Effector memory CD4-positive, alpha-beta T cell (primary cell): ENCODE measurements around the gene NRP1.

Source experiments
- DNase-seq, 3 donors: peaks; one replicate each; pipeline ENCODE4 v3.0.0-alpha.2; 2020
- H3K27ac ChIP-seq: 2 replicates; pipeline ENCODE4 v1.7.0; 2013; ENCODE audit warnings: mild to moderate bottlenecking, low read length, moderate library complexity; ENCODE audit not compliant: insufficient read depth, poor library complexity, severe bottlenecking
- H3K27me3 ChIP-seq: replicated peaks from 2 replicates; pipeline ENCODE4 v1.7.0; 2013; ENCODE audit warnings: mild to moderate bottlenecking, low read length; ENCODE audit not compliant: insufficient read depth, control insufficient read depth, poor library complexity, severe bottlenecking
- H3K36me3 ChIP-seq: 2 replicates; pipeline ENCODE4 v1.7.0; 2013; ENCODE audit warnings: mild to moderate bottlenecking, low read length, moderate library complexity; ENCODE audit not compliant: control insufficient read depth, insufficient read depth
- H3K4me1 ChIP-seq: 2 replicates; pipeline ENCODE4 v1.7.0; 2013; ENCODE audit warnings: low read length, mild to moderate bottlenecking; ENCODE audit not compliant: control insufficient read depth, insufficient read depth, poor library complexity, severe bottlenecking
- H3K4me3 ChIP-seq: 2 replicates; pipeline ENCODE4 v1.7.0; 2013; ENCODE audit warnings: low read length, low read depth, mild to moderate bottlenecking; ENCODE audit not compliant: insufficient read depth, poor library complexity, severe bottlenecking
- H3K9me3 ChIP-seq: 2 replicates; pipeline ENCODE4 v1.7.0; 2013; ENCODE audit warnings: mild to moderate bottlenecking, low read length, moderate library complexity; ENCODE audit not compliant: control insufficient read depth

NRP1 gene

DNA sequence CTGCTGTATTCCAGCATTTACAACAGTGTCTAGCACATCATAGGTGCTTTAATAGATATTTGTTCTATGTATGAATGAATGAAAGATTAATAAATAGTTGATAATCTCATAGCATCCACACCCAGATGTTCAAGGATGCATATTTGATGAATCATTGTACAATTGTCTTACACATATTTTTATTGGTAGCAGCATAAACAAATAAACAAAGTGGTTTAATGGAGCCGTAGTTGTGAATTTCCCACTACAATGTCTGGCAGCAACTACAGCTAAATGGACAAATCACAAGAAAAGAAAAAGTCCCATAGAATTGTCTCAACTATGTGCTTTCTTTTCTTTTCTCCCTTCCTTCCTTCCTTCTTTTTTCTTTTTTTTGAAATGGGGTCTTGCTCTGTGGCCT, 150.8 kb downstream of the NRP1 start:
- Histone ChIP-seq H3K9me3 (no peaks in the 10 kb centered on the region), H3K27ac (no peak overlapping the region), H3K4me1 (no peaks in the 10 kb centered on the region), H3K36me3 (no peaks in the 10 kb centered on the region), H3K27me3 (no peaks in the 10 kb centered on the region), H3K4me3 (no peak overlapping the region)
- no peak for DNase-seq

DNA sequence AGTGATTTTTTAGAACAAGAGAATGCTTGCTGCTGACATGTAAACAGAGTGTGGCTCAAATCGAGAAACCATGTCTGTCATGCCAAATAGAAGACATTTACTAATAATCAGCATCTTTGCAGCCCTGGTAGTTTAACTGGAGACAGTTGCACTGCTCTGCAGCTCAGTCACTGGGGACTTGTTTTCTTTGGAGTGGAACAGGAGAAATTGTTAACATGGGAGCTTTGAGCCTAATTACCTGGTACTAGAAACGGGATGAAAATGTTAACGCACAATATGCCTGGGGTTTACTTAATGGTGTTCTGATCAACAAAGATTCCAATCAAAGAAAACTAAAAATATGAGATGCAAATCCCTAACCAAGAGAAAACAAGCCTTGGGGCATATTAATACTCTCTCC, 153.5 kb downstream of the NRP1 start:
- Histone ChIP-seq H3K4me3 (no peak overlapping the region), H3K4me1 (no peaks in the 10 kb centered on the region), H3K27me3 (no peaks in the 10 kb centered on the region), H3K9me3 (no peaks in the 10 kb centered on the region), H3K36me3 (no peaks in the 10 kb centered on the region), H3K27ac (no peak overlapping the region)
- DNase-seq = no peak

DNA sequence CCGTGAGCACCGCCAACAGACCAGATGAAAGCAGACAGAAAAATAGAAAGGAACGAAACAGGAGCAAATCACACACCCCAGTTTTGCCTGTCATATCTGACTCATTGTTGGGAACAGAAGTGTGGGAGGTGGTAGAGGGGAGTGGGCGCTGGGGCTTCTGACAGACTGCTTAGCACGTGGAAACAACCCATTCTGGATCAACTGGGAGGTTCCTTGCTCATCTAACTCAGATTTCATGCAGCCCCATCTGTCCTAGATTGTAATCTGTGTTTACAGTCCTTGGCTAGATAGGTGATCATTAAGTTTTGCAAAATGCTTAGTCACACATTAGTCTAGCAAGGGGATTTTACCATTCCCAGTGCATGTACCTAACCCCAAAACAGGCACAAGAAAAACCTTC, 154.1 kb downstream of the NRP1 start:
- Histone ChIP-seq H3K9me3 (no peaks in the 10 kb centered on the region), H3K27ac (no peak overlapping the region), H3K36me3 (no peaks in the 10 kb centered on the region), H3K27me3 (no peaks in the 10 kb centered on the region), H3K4me1 (no peaks in the 10 kb centered on the region), H3K4me3 (no peak overlapping the region)
- DNase-seq = no peak

DNA sequence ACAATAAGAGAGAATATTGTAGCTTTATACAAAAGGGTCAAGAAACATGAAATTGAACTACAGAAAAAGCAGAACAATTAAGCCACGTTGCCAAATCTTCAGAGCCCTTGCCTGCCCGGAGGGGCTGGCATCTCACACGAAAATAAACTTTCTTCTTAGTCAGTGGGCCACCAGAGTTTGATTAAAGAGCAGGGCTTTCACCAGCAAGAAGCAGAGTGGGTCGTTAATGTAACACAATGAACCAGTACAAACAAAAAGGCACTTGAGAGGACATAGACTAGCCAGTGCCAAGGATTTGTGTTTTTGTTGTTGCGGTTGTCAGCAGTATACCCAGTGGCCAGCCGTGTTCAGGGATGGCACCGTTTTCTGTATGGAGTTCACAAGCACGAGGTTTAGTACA, 155.4 kb downstream of the NRP1 start:
- Histone ChIP-seq H3K27me3 (no peaks in the 10 kb centered on the region), H3K36me3 (no peaks in the 10 kb centered on the region), H3K4me3 (no peak overlapping the region), H3K27ac (no peak overlapping the region), H3K4me1 (no peaks in the 10 kb centered on the region), H3K9me3 (no peaks in the 10 kb centered on the region)
- DNase-seq = no peak

DNA sequence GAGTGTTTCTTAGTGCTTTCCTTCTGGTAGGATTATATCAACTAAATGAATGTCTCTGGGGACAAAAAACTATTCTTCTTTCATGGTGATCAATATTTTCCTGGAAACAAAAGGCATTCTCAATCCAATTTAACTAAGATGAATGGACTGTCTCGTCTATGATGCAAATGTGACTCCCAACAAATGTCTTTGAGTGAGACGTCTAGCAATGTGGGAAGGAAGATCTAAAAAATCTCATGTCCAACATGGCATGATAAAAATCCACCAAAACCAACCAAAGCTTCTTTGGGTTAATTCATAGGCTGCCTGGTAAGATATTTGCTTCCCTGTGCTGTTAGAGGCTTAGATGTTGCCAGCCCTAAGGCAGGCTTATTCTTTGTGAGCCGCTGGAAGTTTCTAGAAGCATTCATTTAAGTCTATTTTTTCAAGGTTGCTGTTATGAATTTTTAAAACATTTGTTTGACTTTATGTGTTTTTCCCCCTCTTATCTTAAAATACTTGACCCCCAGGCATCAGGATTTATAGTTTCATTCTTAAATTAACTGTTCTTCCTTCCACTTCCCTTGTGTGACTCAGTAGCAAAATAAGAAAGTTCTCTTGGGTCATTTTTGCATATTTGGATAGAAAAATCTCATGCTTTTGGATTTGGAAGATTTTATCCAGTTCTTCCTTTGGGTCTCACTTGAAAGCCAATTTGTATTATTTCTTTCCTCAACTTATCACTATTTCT, 156.3 kb downstream of the NRP1 start:
- no peak overlapping the region for H3K27ac ChIP-seq
- H3K9me3 ChIP-seq = no peaks in the 10 kb centered on the region
- H3K4me3 ChIP-seq = no peak overlapping the region
- H3K4me1 ChIP-seq = no peaks in the 10 kb centered on the region
- no peaks in the 10 kb centered on the region for H3K36me3 ChIP-seq
- H3K27me3 ChIP-seq = no peaks in the 10 kb centered on the region
- no peak for DNase-seq

DNA sequence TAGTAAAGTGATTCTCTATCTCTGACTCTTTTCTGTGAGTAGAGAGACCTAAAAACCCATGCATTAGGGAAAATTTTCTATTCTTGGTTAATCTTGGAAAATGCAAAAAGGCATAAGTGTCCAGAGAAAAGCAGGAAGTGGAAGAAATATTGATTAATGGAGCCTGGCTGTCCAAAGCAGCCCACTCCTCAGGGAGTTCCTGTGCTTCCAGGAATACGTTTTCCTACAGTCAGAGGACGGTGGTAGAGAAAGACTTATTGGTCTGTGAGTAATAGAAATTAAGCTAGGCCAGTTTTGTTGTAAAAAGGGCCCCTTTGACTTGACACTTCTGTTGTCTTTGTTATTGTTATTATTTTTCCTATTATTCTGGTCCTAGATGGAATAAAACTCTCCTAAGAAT, 157.8 kb downstream of the NRP1 start:
- DNase-seq = no peak
- H3K36me3 ChIP-seq = no peaks in the 10 kb centered on the region
- H3K27ac ChIP-seq = no peak overlapping the region
- no peaks in the 10 kb centered on the region for H3K4me1 ChIP-seq
- H3K4me3 ChIP-seq = no peak overlapping the region
- H3K27me3 ChIP-seq = no peaks in the 10 kb centered on the region
- no peaks in the 10 kb centered on the region for H3K9me3 ChIP-seq

DNA sequence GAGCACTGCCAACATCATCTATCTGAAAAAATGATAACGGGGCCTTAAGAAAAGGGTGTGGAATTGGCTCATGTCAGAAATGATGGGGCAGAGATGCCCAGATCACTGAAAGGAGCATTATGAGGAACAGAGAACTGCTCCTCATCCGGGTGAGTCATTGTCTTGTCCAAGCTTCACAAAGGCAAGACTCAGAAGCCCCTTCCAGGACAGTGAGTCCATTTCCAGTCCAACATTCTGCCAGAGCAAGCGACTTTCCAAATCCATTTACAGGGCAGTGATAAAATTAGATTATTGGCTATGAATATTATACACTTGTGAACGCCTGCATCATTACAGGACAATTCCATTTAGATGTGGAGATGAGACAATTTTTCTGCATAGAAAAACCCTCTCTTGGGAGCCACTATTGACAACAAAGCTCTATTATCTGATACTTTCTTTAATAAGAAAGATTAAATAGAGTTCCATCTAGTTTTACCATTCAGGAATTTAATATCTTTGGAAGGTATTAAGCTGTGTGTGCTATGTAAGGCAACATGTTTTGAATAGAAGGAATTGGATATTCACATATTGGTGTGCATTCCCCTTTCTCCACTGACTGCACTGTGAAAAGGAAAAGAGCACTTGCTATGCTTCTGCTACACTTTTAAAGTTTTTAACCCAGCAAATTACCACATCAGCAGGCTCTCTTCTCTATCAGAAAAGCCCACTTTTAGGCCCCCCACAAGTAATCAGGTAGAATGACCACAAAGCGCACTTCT, 159.6 kb downstream of the NRP1 start:
- Histone ChIP-seq H3K36me3 (no peaks in the 10 kb centered on the region), H3K9me3 (no peaks in the 10 kb centered on the region), H3K4me1 (no peaks in the 10 kb centered on the region), H3K27me3 (no peaks in the 10 kb centered on the region), H3K4me3 (no peak overlapping the region), H3K27ac (no peak overlapping the region)
- no peak for DNase-seq

DNA sequence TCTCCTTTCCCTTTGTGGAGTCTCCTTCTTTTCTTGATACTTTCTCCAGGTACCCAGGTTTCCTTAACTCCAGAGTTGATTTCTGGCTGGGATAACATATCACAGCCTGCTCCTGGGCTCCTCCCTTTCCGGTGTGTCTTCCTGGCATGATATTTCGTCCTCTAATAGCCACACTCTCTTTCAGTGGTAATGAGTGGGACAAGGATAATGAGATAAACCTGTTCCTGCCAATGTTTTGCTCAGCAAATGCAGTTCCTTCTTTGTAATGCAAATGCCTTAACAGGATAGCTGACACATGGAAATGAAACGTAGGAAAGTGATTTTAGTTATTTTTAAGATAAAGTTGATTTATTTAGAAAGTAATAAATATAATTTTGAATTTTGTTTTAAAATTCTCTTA, 168.6 kb downstream of the NRP1 start:
- Histone ChIP-seq H3K4me1 (peaks cover 7% of the 10 kb centered on the region), H3K27me3 (no peaks in the 10 kb centered on the region), H3K36me3 (no peaks in the 10 kb centered on the region), H3K9me3 (no peaks in the 10 kb centered on the region), H3K4me3 (no peak overlapping the region), H3K27ac (no peak overlapping the region)
- DNase-seq = no peak

DNA sequence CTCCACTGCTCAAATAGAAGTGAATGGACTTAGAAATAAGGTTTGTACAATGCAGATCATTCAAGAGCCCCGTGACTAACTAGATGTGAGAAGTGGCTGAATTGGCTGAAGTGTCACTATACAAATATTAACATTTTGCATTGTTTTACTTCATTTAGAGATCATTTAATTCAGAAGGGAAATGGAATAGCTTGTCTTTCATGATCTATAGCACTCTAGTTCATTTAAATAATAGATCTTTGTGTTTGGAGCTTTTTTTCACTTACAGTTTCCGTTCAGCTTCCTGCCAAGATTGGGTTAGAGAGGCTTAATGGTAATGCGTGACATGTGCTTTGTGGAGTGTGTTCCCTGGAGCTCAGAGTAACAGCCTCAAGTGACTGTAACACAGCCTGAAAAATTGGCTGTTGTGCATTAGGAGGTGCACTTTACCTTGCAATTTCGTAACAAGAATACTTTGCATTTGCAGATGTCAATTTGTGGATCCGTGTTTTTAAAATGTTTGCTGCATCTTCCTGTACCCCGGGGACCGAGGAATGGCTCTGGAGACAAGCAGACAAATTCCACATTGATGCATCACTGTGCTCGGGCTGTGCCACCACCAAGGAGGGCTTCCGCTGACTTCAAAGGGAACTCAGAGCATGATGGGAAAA, 170.3 kb downstream of the NRP1 start:
- Histone ChIP-seq H3K4me1 (peaks cover 7% of the 10 kb centered on the region), H3K4me3 (no peak overlapping the region), H3K27ac (no peak overlapping the region), H3K9me3 (no peaks in the 10 kb centered on the region), H3K27me3 (no peaks in the 10 kb centered on the region), H3K36me3 (no peaks in the 10 kb centered on the region)
- no peak for DNase-seq

DNA sequence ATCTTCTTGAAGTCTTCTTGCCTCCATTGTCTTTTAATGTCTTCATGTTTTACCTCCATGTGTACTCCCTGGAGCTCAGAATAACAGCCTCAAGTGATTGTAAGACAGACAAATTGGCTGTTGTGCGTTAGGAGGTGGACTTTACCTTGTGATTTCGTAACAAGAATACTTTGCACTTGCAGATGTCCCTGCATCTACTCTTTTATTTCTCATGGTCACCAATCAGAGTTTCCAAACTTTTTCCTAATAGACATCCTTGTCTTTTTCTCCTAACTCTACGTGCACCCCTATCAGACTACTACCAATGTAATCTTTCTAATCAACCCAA, 172.3 kb downstream of the NRP1 start:
- Histone ChIP-seq H3K27ac (no peak overlapping the region), H3K36me3 (no peaks in the 10 kb centered on the region), H3K4me1 (peaks cover 7% of the 10 kb centered on the region), H3K4me3 (no peak overlapping the region), H3K9me3 (no peaks in the 10 kb centered on the region), H3K27me3 (no peaks in the 10 kb centered on the region)
- no peak for DNase-seq
